Measurements from ENCODE around the gene ACP7.

GRCh38 chr19:39109641-39110040 lies 25.5 kb downstream of the ACP7 start:
- TF ChIP-seq, protein P1, sequence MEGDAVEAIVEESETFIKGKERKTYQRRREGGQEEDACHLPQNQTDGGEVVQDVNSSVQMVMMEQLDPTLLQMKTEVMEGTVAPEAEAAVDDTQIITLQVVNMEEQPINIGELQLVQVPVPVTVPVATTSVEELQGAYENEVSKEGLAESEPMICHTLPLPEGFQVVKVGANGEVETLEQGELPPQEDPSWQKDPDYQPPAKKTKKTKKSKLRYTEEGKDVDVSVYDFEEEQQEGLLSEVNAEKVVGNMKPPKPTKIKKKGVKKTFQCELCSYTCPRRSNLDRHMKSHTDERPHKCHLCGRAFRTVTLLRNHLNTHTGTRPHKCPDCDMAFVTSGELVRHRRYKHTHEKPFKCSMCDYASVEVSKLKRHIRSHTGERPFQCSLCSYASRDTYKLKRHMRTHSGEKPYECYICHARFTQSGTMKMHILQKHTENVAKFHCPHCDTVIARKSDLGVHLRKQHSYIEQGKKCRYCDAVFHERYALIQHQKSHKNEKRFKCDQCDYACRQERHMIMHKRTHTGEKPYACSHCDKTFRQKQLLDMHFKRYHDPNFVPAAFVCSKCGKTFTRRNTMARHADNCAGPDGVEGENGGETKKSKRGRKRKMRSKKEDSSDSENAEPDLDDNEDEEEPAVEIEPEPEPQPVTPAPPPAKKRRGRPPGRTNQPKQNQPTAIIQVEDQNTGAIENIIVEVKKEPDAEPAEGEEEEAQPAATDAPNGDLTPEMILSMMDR (conservative IDR thresholded peaks at IDR 0.05) = no peak
- TF ChIP-seq EZH2 (IDR thresholded peaks at IDR 0.05; ENCODE audit: low read depth) = no peak

Data from PC-9 (cell line).